HG03469 (cell line): ENCODE results near the gene CTAGE9.

Experiments
- ATAC-seq: cut with Tn5 transposase; IDR thresholded peaks from one replicate; pipeline ENCODE4 v1.9.1; 2021; ENCODE audit warnings: mild to moderate bottlenecking, moderate library complexity, moderate number of reproducible peaks; ENCODE audit not compliant: unreplicated experiment

CTAGE9 gene

DNA sequence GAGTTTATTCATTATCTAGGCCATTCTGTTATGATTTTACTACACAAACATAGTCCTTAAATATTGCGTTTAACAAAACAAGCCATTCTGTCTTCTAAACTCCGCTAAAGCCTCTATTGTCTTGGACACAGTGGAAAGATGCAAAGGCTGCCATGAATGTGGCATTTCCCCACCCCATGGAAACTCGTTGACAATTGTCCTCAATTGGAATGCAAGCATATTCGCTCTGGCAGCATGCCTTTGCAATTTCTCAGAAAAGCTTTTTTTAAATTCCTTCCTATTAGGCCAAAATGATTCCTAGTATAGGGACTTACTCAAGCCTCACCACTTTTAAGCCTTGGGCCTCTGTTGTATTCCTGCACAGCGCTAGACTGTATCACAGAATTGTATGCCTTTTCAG lies 32.4 kb downstream of the CTAGE9 start:
- no peak for ATAC-seq

DNA sequence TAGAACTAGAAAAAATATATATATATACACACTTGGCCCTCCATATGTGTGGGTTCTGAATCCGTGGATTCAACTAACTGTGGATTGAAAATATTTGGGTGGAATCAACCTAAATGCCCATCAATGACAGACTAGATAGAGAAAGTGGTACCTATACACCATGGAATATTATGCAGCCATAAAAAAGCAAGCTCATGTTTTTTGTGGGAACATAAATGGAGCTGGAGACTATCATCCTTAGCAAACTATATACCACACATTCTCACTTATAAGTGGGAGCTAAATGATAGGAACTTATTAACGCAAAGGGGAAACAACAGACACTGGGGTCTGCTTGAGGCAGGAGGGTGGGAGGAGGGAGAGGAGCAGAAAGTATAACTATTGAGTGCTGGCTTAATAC lies 37.6 kb downstream of the CTAGE9 start:
- ATAC-seq, result no peak

DNA sequence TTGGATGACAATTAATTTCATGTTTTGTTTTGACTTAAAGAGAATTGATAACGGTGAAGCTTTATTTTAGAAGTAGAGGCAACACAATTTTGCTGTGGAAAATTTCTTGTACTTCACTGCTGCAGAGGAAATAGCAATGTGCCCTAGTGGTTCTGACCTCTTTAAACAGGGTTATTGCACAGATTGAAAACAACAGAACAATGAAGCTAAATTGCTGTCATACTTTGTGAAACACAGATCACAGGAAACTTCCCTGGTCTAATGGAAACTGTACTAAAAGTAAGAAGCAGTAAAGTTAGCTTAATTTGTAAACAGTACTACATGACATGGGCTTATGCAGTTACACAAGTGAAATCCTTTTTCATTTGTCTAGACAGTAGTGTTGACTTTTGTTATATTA lies 40.9 kb downstream of the CTAGE9 start:
- no peak for ATAC-seq

DNA sequence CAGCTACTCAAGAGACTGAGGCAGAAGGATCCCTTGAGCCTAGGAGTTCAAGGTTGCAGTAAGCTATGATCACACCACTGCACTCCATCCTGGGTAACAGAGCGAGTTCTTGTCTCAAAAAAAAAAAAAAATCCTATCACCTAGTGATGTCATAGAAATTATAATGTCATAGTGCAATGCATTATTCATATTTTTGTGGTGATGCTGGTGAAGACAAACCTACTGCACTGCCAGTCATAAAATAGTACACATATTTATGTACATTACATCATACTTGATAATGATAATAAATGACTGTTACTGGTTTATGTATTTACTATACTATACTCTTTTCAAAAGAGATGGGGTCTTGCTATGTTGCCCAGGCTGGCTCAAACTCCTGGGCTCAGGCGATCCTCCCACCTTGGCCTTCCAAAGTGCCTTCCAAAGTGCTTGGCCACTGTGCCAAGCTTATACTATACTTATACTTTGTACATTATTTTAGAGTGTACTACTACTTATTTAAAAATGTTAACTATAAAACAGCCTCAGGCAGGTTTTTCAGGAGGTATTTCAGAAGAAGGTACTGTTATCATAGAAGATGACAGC lies 47.1 kb downstream of the CTAGE9 start:
- ATAC-seq, result no peak

DNA sequence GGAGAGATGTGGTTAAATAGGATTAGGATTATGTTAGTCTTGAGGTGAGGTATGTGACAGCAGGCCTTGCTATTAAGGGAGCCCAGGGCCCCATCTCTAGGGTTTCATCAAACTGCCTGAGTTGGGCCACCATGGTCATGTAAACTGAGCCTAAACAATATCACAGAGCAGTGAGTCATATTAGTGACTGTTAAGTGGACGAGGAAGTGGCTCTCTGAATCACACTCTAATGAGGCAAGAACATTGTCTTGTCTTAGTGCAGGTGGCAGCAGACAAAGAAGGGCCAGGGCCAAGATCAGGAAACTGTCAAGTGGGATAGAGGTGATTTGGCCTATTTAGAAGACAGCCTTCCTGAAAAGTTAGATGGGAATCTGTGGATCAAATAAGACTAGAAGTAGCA lies 50.6 kb downstream of the CTAGE9 start:
- no peak for ATAC-seq
